ENCODE measurements around the gene BRCC3. TPM values are rescaled to one million over a fixed set of nuclear protein-coding genes. Genes with fewer than 3 reads are reported as not detected.

BRCC3 gene
- total and polyA plus RNA-seq, 2 of the 13 experiments (the other 11 are each of a cell fraction or from before 2014, with no cell fraction given): 19.8 to 24.3 TPM

DNA sequence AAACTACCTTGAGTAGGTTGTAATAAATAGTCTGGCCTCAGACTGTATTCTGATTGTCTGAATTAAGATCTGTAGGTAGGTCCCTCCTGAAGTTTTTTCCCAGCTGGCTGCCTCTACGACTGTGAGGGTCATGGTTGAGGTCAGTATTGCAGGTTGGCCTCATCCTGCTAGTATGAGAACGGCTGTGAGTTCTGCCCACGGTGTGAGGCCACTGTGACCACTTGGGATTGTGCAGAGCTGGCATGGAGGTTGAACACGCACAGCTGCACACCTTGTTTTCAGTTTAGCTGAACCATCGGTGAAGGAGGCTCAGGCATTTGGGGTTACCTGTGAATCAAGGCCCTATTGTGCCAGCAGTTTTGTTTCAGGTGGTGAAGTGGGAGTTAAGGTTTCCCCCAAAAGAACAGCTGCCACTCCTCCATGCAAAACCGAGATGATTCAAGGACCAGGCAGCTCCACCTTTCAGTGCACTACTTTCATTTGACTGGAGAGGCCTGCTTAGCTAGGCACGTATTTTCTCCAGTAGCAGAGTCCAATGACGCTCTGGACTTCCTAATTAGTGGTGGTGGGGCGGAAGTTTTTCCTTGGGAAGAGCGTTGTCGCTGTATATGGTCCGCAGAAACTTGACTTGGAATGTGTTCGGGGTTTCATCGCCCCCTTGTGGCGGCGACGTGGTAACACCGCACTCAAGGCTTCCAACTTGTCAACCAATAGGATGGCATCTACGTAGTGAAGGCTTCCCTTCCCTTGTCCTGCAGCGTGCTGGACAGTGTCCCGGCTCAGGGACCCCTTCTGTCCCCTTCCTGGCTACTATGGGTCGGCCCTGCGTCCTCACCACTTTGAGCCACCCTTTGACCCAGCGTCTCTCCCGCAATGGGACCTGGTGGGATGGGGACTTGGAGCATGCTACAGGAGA is 14.2 kb upstream of the BRCC3 start (continued):
- no peak for TF ChIP-seq CEBPZ (IDR thresholded peaks at IDR 0.05; ENCODE audit: low read length)
- peak; percentile 23 for TF ChIP-seq RBM22 (optimal IDR thresholded peaks at IDR 0.05; ENCODE audit: low read length)
- peak; percentile 34; the same call in 1 of the 2 replicates for TF ChIP-seq POGZ (CRISPR knock-in tag; IDR thresholded peaks at IDR 0.05)
- TF ChIP-seq ATAD3A (CRISPR knock-in tag; IDR thresholded peaks at IDR 0.05): no peak
- TF ChIP-seq, protein P1, sequence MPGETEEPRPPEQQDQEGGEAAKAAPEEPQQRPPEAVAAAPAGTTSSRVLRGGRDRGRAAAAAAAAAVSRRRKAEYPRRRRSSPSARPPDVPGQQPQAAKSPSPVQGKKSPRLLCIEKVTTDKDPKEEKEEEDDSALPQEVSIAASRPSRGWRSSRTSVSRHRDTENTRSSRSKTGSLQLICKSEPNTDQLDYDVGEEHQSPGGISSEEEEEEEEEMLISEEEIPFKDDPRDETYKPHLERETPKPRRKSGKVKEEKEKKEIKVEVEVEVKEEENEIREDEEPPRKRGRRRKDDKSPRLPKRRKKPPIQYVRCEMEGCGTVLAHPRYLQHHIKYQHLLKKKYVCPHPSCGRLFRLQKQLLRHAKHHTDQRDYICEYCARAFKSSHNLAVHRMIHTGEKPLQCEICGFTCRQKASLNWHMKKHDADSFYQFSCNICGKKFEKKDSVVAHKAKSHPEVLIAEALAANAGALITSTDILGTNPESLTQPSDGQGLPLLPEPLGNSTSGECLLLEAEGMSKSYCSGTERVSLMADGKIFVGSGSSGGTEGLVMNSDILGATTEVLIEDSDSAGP (CRISPR knock-in tag; IDR thresholded peaks at IDR 0.05; ENCODE audit: borderline replicate concordance): peak; percentile 27; the same call in 1 of the 2 replicates
- no peak for TF ChIP-seq ZFY (CRISPR knock-in tag; IDR thresholded peaks at IDR 0.05)
- TF ChIP-seq, protein P2, sequence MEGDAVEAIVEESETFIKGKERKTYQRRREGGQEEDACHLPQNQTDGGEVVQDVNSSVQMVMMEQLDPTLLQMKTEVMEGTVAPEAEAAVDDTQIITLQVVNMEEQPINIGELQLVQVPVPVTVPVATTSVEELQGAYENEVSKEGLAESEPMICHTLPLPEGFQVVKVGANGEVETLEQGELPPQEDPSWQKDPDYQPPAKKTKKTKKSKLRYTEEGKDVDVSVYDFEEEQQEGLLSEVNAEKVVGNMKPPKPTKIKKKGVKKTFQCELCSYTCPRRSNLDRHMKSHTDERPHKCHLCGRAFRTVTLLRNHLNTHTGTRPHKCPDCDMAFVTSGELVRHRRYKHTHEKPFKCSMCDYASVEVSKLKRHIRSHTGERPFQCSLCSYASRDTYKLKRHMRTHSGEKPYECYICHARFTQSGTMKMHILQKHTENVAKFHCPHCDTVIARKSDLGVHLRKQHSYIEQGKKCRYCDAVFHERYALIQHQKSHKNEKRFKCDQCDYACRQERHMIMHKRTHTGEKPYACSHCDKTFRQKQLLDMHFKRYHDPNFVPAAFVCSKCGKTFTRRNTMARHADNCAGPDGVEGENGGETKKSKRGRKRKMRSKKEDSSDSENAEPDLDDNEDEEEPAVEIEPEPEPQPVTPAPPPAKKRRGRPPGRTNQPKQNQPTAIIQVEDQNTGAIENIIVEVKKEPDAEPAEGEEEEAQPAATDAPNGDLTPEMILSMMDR (CRISPR knock-in tag; IDR thresholded peaks at IDR 0.05): peak; percentile 85
- no peak for TF ChIP-seq ZNF788 (CRISPR knock-in tag; IDR thresholded peaks at IDR 0.05; ENCODE audit: borderline replicate concordance)
- TF ChIP-seq GATAD2A (CRISPR knock-in tag; IDR thresholded peaks at IDR 0.05): 0 out of 2 replicates have a peak, but pooled peaks have one; percentile 13
- no peak for TF ChIP-seq STAT5B (CRISPR knock-in tag; IDR thresholded peaks at IDR 0.05)
- no peak for TF ChIP-seq SOX6 (IDR thresholded peaks at IDR 0.05)
- peak; percentile 19; the same call in 1 of the 2 replicates for TF ChIP-seq SOX6 (CRISPR knock-in tag; IDR thresholded peaks at IDR 0.05)
- TF ChIP-seq ETV5 (CRISPR knock-in tag; IDR thresholded peaks at IDR 0.05; ENCODE audit: borderline replicate concordance): 0 out of 2 replicates have a peak, but pooled peaks have one; percentile 15
- 0 out of 2 replicates have a peak, but pooled peaks have one; percentile 13 for TF ChIP-seq CREB1 (IDR thresholded peaks at IDR 0.05)
- peak; percentile 43; the same call in 1 of the 2 replicates for TF ChIP-seq CREB1 (CRISPR knock-in tag; IDR thresholded peaks at IDR 0.05)
- peak; percentile 84 for TF ChIP-seq TEAD3 (CRISPR knock-in tag; optimal IDR thresholded peaks at IDR 0.05; ENCODE audit: borderline replicate concordance)
- peak; percentile 55; the same call in 1 of the 2 replicates for TF ChIP-seq MIXL1 (CRISPR knock-in tag; IDR thresholded peaks at IDR 0.05)
- 0 out of 2 replicates have a peak, but pooled peaks have one; percentile 47 for TF ChIP-seq ZMYM4 (CRISPR knock-in tag; IDR thresholded peaks at IDR 0.05)

Measured in HepG2 (cell line).